GM13977 (cell line): ENCODE data around the gene SETD3.
"Not testable (repeated sequence)": the region's sequence is repeated elsewhere in the genome, so short reads cannot be mapped to it uniquely, and the experiment has no call there.

Source experiments
- DNase-seq: peaks from one replicate; pipeline ENCODE4 v3.0.0; 2012; ENCODE audit warnings: low spot score
- in situ Hi-C: fragments of 300-500 bp; cut with MboI; formaldehyde crosslinking; loops from one replicate; pipeline ENCODE4 v1.12.0; 2022; ENCODE audit warnings: low sequenced_read_pairs, low pct_unique_long_range_greater_than_20kb, mixed read lengths, inconsistent platforms; ENCODE audit not compliant: unreplicated experiment
- TF ChIP-seq, protein P1 (sequence below): IDR thresholded peaks from 2 replicates; pipeline ENCODE4 v1.5.1; 2012; ENCODE audit warnings: mild to moderate bottlenecking, control low read depth; ENCODE audit not compliant: insufficient read depth; ENCODE audit errors: extremely low read depth, missing control alignments

The SETD3 gene

DNA sequence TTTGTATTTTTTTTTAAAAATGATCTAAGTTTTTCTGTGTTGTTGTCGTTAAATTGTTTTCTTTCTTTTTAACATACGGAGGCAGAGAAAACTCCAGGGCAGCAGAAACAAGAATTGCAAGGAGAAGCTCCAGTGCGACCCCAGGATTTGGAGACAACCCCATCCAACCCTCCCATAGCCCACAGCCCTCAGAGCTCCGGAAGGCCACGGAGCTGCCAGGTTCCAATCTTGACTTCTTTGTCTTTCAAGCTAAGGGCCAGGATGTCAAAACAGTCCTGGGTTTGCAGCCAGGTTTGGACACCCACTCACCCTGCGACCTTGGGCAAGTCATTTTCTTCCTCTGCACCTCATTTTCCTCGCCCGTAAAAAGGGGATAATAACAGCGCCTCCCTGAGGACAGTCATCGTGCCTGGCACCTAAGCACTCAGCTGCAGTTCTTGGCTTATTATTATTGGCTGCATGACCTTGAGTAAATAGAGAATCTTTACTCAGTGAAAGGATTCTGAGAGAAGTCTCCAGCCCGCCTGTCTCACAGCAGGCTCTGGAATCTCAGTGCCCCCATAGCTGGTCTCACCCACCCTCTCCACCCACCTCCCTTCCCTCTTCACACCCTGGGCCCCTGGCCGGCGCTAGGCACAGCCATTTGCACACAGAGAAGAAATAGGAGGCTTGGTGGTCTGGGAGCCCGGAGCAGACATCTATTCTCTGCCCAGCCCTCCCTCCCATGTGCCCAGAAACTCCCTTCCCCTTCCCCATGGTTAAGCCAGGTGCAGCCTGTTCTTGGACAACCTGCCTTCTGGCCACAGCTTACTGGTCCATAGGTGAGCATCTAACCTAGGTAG, 129.3 kb downstream of the SETD3 start:
- no peak for DNase-seq
- TF ChIP-seq, protein P1, sequence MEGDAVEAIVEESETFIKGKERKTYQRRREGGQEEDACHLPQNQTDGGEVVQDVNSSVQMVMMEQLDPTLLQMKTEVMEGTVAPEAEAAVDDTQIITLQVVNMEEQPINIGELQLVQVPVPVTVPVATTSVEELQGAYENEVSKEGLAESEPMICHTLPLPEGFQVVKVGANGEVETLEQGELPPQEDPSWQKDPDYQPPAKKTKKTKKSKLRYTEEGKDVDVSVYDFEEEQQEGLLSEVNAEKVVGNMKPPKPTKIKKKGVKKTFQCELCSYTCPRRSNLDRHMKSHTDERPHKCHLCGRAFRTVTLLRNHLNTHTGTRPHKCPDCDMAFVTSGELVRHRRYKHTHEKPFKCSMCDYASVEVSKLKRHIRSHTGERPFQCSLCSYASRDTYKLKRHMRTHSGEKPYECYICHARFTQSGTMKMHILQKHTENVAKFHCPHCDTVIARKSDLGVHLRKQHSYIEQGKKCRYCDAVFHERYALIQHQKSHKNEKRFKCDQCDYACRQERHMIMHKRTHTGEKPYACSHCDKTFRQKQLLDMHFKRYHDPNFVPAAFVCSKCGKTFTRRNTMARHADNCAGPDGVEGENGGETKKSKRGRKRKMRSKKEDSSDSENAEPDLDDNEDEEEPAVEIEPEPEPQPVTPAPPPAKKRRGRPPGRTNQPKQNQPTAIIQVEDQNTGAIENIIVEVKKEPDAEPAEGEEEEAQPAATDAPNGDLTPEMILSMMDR = no peak
- in situ Hi-C loops = no loop called here

DNA sequence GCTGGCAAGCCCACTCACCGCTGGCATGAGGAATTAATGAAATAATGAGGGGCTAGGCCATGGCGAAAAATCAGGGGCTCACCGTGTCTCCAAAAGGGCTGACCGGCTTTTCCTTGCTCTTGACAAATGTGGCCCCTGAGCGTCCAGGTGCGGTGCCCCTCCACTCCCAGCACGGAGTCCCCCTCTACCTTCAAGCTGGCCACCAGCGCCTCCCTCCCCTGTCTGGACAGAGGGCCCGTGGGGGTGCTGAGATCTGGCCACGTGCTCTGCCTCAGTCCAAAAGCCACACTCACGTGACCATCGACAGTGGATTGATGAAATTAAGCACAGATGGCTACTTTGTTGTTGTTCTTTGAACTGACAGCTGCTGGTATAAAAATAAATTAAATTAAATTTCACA, 129.9 kb downstream of the SETD3 start:
- DNase-seq = no peak
- in situ Hi-C loops = no loop called here
- TF ChIP-seq, protein P1 = no peak

DNA sequence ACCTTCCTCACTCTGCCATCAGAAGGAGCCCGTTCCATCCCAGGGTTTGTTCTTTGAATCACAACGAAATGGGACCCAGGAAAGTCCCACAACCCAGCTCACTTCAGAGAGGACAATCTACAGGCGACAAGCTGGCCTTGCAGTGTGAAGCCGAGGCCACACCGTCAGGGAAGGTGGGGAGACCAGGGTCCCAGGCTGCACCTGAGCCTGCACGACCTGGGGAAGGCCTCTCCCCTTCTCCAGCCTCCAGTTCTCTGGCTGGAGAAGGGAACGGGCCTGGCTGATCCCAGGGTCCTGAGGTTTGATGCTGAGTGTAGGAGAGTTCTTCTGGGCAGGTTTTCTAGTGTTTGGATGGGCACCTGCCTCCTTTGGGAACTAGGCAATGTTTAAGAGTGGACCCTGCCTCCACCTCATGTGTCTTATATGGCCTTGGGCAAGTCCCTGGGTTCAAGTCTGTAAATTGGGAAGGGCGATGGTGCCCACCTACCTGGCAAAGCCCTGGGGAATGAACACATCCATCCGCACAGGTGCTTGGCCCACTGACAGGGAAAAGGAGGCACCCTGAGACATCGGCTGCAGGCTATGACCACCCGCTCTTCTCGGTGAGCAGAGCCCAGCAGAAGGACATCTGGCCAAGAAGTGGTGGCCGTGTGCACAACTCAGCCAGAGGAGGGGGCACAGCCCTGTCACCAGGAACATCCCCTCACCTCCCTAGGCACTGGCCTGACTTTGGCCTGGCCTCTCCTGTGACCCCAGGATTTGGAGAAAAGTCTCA, 130.8 kb downstream of the SETD3 start:
- in situ Hi-C loops = no loop called here
- DNase-seq = no peak
- TF ChIP-seq, protein P1 = no peak

DNA sequence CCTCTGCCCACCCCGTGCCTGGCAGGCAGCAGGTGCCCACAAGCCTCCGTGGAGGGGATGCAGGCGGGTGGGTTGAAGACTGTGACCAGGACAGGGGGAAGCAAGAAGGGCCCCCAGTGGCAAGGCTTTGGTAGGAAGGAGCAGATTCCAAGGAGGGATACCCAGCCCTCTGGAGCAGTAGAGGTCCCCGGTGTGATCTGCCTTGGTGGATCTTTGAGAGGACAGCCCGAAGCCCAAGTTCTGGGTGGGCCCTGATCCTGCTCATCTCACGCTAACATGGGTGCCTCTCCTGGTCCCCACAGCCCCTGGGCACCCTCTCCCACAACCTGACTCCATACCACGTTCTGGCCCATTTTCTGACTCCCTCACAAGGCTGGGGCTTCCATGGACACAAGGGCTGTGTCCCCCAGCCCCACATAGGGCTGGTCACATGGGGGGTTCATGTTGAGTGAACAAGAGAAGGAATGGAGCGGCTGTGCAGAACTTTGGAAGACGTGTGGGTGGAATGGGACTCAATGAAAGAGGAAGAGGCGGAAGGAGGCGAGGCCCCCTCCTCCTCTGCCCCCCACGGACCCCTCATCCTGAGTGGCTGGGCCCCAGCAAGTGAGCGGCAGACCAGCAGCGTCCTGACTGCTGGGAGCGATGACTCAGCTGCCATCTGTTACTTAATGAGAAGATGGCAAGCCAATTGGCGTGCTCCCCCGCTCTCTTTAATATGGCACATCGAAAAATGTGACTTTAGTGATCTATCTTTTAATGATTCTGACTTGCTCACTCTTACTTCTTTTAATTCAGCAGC, 131.6 kb downstream of the SETD3 start:
- TF ChIP-seq, protein P1 = no peak
- in situ Hi-C loops = no loop called here
- no peak for DNase-seq

DNA sequence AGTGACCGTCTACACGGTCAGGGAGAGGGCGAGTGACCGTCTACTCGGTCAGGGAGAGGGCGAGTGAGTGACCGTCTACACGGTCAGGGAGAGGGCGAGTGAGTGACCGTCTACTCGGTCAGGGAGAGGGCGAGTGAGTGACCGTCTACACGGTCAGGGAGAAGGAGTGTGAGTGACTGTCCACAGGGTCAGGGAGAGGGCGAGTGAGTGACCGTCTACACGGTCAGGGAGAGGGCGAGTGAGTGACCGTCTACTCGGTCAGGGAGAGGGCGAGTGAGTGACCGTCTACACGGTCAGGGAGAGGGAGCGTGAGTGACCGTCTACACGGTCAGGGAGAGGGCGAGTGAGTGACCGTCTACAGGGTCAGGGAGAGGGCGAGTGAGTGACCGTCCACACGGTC, 132.4 kb downstream of the SETD3 start:
- in situ Hi-C loops = not testable (repeated sequence)

More for the DNA sequence above, 132.4 kb downstream of the SETD3 start:
- DNase-seq = not testable (repeated sequence)
